ENCODE data around the gene PABPN1L. TPM values are rescaled to one million over a fixed set of nuclear protein-coding genes. Genes with fewer than 3 reads are reported as not detected.

Gene PABPN1L
- total and polyA plus RNA-seq, 2 donors (not counting 3 experiments of a cell fraction or from before 2014, with no cell fraction given) = not detected

DNA sequence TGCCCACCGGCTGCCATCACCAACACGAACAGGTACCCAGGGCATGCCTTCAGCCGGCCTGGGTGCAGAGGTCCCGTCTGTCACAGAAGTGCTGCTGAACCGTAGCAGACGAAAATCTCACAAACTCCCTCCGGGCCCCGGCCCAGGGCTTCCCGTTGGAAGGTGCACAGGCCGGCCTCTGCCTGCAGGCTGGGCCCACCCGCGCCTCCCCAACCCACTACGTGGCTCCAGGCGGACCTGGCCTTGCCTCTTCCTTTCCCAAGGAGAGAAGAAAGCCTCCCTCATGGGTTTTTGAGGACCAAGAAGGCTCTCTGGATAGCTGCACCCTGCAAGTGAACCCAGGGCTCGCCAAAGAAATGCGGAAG is 45.5 kb upstream of the PABPN1L start:
- CTCF ChIA-PET = no interaction called here
- no peaks in the 10 kb centered on the region for H3K9me1 ChIP-seq (replicated peaks; ENCODE audit: control insufficient read depth, extremely low read depth, insufficient read depth, low read length)
- no peak overlapping the region for H2AFZ ChIP-seq (ENCODE audit: low read depth, low read length)
- H3K9me3 ChIP-seq (replicated peaks; ENCODE audit: control insufficient read depth, insufficient read depth, low read length) = no peaks in the 10 kb centered on the region
- H3K79me2 ChIP-seq (ENCODE audit: control insufficient read depth, insufficient read depth, low read length) = no peaks in the 10 kb centered on the region
- BruUV-seq (replicated peaks) = no TSS peak
- TF ChIP-seq, protein P1, sequence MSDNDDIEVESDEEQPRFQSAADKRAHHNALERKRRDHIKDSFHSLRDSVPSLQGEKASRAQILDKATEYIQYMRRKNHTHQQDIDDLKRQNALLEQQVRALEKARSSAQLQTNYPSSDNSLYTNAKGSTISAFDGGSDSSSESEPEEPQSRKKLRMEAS (IDR thresholded peaks at IDR 0.05; ENCODE audit: insufficient read depth, insufficient read length) = no peak
- no peak for TF ChIP-seq FOS (IDR thresholded peaks at IDR 0.05; ENCODE audit: borderline replicate concordance, insufficient read depth, low read length)
- TF ChIP-seq GATA2 (IDR thresholded peaks at IDR 0.05; ENCODE audit: insufficient read depth, insufficient read length, low read depth, low read length) = no peak
- TF ChIP-seq POLR2A (IDR thresholded peaks at IDR 0.05; ENCODE audit: low read depth, low read length) = no peak
- no peak for TF ChIP-seq POLR2AphosphoS5 (IDR thresholded peaks at IDR 0.05; ENCODE audit: insufficient read depth, low read depth, low read length)
- no peak for TF ChIP-seq JUN (IDR thresholded peaks at IDR 0.05; ENCODE audit: borderline replicate concordance, insufficient read depth, insufficient read length, low read depth)
- no peak for TF ChIP-seq EZH2 (IDR thresholded peaks at IDR 0.05; ENCODE audit: borderline replicate concordance, low read depth, low read length, severe bottlenecking)
- TF ChIP-seq MYC (IDR thresholded peaks at IDR 0.05; ENCODE audit: low read depth, low read length) = no peak
- TF ChIP-seq, protein P2, sequence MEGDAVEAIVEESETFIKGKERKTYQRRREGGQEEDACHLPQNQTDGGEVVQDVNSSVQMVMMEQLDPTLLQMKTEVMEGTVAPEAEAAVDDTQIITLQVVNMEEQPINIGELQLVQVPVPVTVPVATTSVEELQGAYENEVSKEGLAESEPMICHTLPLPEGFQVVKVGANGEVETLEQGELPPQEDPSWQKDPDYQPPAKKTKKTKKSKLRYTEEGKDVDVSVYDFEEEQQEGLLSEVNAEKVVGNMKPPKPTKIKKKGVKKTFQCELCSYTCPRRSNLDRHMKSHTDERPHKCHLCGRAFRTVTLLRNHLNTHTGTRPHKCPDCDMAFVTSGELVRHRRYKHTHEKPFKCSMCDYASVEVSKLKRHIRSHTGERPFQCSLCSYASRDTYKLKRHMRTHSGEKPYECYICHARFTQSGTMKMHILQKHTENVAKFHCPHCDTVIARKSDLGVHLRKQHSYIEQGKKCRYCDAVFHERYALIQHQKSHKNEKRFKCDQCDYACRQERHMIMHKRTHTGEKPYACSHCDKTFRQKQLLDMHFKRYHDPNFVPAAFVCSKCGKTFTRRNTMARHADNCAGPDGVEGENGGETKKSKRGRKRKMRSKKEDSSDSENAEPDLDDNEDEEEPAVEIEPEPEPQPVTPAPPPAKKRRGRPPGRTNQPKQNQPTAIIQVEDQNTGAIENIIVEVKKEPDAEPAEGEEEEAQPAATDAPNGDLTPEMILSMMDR (IDR thresholded peaks at IDR 0.05; ENCODE audit: extremely low read depth in 1 of 2, insufficient read depth in 1 of 2, low read depth in 1 of 2, low read length in 2 of 2) = no peak
- dilution Hi-C loops (cut with MboI; ENCODE audit: extremely low pct_ligation_motif_present, low sequenced_read_pairs) (no loop called here), intact Hi-C loops (cut with micrococcal nuclease) (no loop called here)
- H3K4me2 ChIP-seq (ENCODE audit: insufficient read depth, low read length) = no peak overlapping the region
- no peak overlapping the region for H3K4me3 ChIP-seq (replicated peaks in 1 of 3; ENCODE audit: insufficient read depth in 1 of 3, low read depth in 1 of 3, low read length in 3 of 3)
- POLR2A ChIA-PET = no interaction called here
- H3K9ac ChIP-seq (replicated peaks; ENCODE audit: extremely low read depth, insufficient read depth, low read length) = no peak overlapping the region
- H3K27ac ChIP-seq (ENCODE audit: insufficient read depth, low read depth, low read length) = no peak overlapping the region
- H4K20me1 ChIP-seq (replicated peaks; ENCODE audit: control insufficient read depth, extremely low read depth, insufficient read depth, low read length) = no peaks in the 10 kb centered on the region
- H3K4me1 ChIP-seq (ENCODE audit: control insufficient read depth, extremely low read depth, insufficient read depth, low read length) = no peaks in the 10 kb centered on the region
- H3K36me3 ChIP-seq (ENCODE audit: control insufficient read depth in 2 of 2, extremely low read depth in 1 of 2, insufficient read depth in 2 of 2, low read length in 2 of 2) = no peaks in the 10 kb centered on the region
- DNase-seq (ENCODE audit: low read depth, low spot score) (no peak), FAIRE-seq (no peak)
- no peaks in the 10 kb centered on the region for H3K27me3 ChIP-seq (ENCODE audit: control insufficient read depth in 2 of 2, insufficient read depth in 2 of 2, low read length in 2 of 2)

Measured in endothelial cell of umbilical vein (primary cell).